GM21515 (cell line): ENCODE measurements around the gene ING5.
A peak's percentile ranks its signal among the peaks of the same experiment; 100 is the strongest.

ENCODE experiments used
- ATAC-seq: cut with Tn5 transposase; IDR thresholded peaks from one replicate; pipeline ENCODE4 v1.9.1; 2021; ENCODE audit not compliant: unreplicated experiment

The ING5 gene

GRCh38 chr2:241672243-241673188, 29.3 kb upstream of the ING5 start:
- ATAC-seq: no peak

DNA sequence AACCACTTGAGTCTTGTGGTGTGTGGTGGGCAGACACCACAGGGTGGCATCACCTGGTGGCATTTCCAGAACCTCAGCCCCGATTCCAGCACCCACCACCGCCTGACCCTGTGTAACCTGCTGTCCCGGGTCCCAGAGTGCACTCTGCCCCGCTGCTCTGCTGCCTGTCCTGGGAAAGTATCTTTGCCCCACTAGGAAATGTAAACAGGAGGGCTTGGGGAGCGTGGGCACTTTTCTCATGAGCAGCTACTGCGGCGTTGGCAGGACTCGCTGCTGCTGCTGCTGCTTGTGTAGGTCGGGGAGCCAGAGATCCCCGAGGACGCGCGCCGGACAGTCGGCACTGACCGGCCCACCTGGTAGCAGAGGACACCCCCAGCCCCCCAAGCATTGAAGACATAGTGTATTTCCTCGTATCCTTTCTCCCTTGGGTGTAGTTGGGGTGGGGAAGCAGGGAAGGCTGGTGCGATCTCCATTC, 28.6 kb upstream of the ING5 start:
- no peak for ATAC-seq

- ATAC-seq: no peak
These were observed 27.8 kb upstream of the ING5 start for GRCh38 chr2:241673797-241674725.

GRCh38 chr2:241675885-241676284, 26.0 kb upstream of the ING5 start:
- no peak for ATAC-seq

- ATAC-seq: no peak
These were observed 25.2 kb upstream of the ING5 start for GRCh38 chr2:241676665-241677064.

DNA sequence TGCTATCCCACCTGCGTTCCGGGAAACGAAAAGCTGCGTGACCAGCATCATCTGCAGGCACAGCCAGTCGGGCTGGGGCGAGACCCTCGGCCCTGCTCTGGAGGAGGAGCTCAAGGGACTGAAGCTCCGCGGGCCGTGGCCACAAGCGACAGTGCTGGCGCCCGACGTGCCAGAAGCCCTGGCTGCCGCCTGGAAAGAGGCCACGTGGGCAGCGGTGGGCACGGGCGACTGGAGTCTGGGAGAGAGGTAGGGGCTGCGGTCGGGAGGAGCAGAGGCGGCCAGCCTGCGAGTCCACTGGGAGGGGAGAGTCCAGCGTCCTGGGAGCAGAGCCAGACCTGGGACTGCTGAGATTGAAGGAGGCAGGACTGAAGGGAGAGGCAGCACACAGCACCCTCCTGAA, 24.4 kb upstream of the ING5 start:
- ATAC-seq: no peak

DNA sequence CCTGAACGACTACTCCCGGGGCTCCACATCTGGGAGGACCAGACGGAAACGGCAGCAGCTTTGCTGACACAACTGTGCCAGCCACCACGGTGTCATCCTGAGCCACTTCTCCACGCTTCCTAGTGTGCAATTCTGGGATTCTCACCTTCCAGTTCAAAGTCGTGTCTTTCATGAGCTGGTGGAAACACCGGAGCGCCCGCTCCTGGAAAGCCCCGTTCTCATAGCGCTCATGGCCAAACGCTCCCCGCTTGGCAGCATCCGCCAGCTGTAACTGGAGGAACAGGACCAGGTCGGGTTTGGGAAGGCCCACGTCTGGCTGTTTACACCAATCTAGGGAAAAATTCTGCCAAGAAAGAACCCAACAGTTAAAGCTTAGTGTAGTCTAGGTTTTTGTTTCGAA, 23.5 kb upstream of the ING5 start:
- no peak for ATAC-seq

- no peak for ATAC-seq
These were observed 22.9 kb upstream of the ING5 start for GRCh38 chr2:241678784-241679540.

DNA sequence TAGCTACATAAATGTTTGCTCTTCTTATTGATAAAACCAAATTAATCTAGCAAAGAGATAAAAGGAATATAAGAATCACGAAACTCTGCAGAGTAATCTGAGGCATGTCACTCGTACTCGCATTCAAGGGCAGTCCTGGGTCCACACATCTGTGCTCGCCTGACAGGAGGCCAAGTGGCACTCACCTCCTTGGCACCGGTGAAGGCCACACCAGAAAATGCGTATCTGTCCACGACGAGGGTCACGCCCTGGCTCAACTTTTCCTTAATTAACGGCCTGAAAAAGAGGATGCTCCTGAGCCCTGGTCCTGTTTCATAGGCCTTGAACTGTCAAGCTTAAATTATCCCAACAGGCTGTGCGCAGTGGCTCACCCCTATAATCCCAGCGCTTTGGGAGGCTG, 21.8 kb upstream of the ING5 start:
- ATAC-seq: no peak

- ATAC-seq: no peak
These were observed 20.8 kb upstream of the ING5 start for GRCh38 chr2:241680827-241681599.

DNA sequence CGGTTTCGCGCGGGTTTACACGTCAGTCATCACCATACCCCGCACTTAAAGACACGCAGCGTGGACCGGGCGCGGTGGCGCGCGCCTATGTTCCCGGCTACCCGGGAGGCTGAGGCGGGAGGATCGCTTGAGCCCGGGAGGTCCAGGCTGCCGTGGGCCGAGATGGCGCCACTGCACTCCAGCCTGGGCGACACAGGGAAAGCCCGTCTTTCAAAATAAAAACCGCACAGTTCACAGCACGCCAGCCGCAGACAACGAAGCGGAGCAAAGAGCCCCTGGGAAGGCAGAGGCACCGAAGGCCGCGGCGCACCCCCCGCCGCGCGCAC, 15.6 kb upstream of the ING5 start:
- ATAC-seq: peak; percentile 22

GRCh38 chr2:241686650-241687425, 15.0 kb upstream of the ING5 start, which contains the start of gene DTYMK:
TSS of gene DTYMK (minus strand) at chr2:241686815. CDS start at chr2:241686783, 32 bp downstream.
- ATAC-seq: peak; percentile 93

DNA sequence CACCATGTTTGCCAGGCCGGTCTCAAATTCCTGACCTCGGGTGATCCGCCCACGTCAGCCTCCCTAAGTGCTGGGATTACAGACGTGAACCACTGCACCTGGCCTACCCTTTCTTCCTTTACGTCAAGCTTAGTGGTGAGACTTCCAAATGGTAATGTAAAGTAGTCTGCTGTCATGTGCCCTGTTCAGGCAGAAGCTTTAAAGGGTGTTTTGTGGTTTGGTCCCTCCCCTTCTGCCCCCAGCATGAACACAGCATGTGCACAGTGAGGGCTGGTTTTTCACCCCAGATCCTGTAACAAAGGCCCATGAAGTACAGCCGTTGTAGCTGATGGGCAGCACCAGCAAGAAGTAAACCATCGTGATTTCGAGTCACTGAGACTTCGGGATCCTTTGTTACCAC, 12.5 kb upstream of the ING5 start:
- no peak for ATAC-seq

- ATAC-seq: no peak
These were observed 11.6 kb upstream of the ING5 start for GRCh38 chr2:241690202-241690717.

GRCh38 chr2:241692448-241692847, 9.4 kb upstream of the ING5 start:
- ATAC-seq: no peak

GRCh38 chr2:241695651-241696050, 6.2 kb upstream of the ING5 start:
- ATAC-seq: no peak

DNA sequence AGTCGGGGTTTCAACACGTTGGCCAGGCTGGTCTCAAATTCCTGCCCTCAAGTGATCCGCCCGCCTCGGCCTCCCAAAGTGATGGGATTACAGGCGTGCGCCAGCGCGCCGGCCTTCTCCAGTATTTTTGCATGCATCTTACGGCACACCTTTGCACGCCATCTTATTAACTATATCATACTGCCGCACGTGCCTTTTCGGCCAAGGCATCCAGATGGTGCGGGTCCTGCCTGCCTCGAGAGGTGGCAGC, 765 bp upstream of the ING5 start:
- no peak for ATAC-seq

- ATAC-seq: peak; percentile 71
These were observed 554 bp downstream of the ING5 start for GRCh38 chr2:241702155-241703031.
